H9 (cell line): ENCODE measurements around the gene HDAC6. TPM values are rescaled to one million over a fixed set of nuclear protein-coding genes. Genes with fewer than 3 reads are reported as not detected.

Experiments
- DNase-seq: peaks from one replicate; pipeline ENCODE4 v3.0.0-alpha.2; 2017
- H2AFZ ChIP-seq: one replicate; pipeline ENCODE4 v1.6.1; 2013; ENCODE audit warnings: mild to moderate bottlenecking, low read length, control low read depth, moderate library complexity
- H2AK5ac ChIP-seq: 2 replicates; pipeline ENCODE4 v1.6.1; 2013; ENCODE audit warnings: low read length, control low read depth, mixed read lengths; ENCODE audit not compliant: insufficient read length
- H2BK120ac ChIP-seq: one replicate; pipeline ENCODE4 v1.6.1; 2013; ENCODE audit warnings: low read depth, mild to moderate bottlenecking, low read length, control low read depth, inconsistent platforms; ENCODE audit not compliant: poor library complexity, severe bottlenecking
- H2BK12ac ChIP-seq: 2 replicates; pipeline ENCODE4 v1.6.1; 2013; ENCODE audit warnings: low read length, control low read depth, mixed read lengths, low read depth; ENCODE audit not compliant: insufficient read length
- H2BK15ac ChIP-seq: 2 replicates; pipeline ENCODE4 v1.6.1; 2013; ENCODE audit warnings: low read depth, low read length, control low read depth
- H2BK20ac ChIP-seq: one replicate; pipeline ENCODE4 v1.6.1; 2013; ENCODE audit warnings: low read depth, mild to moderate bottlenecking, low read length, control low read depth, inconsistent platforms; ENCODE audit not compliant: poor library complexity, severe bottlenecking
- H2BK5ac ChIP-seq: 2 replicates; pipeline ENCODE4 v1.6.1; 2013; ENCODE audit warnings: low read length, control low read depth, mixed read lengths; ENCODE audit not compliant: insufficient read length
- H3K14ac ChIP-seq: 2 replicates; pipeline ENCODE4 v1.6.1; 2013; ENCODE audit warnings: low read length, control low read depth; ENCODE audit not compliant: insufficient read depth
- H3K18ac ChIP-seq: 2 replicates; pipeline ENCODE4 v1.6.1; 2013; ENCODE audit warnings: low read depth, mild to moderate bottlenecking, mixed read lengths, low read length, control low read depth; ENCODE audit not compliant: insufficient read length
- H3K23ac ChIP-seq: 2 replicates; pipeline ENCODE4 v1.6.1; 2013; ENCODE audit warnings: low read length, control low read depth, mixed read lengths, low read depth; ENCODE audit not compliant: insufficient read length
- H3K23me2 ChIP-seq: 2 replicates; pipeline ENCODE4 v1.6.1; 2013; ENCODE audit warnings: low read depth, mild to moderate bottlenecking, mixed read lengths, low read length, control low read depth; ENCODE audit not compliant: insufficient read length, poor library complexity, severe bottlenecking
- H3K27ac ChIP-seq: 2 replicates; pipeline ENCODE4 v1.5.1; 2013; ENCODE audit warnings: low read length, control low read depth, mixed read lengths, low read depth; ENCODE audit not compliant: insufficient read length
- H3K27me3 ChIP-seq: 2 replicates; pipeline ENCODE4 v1.6.1; 2013; ENCODE audit warnings: low read length, control low read depth, inconsistent platforms; ENCODE audit not compliant: insufficient read depth
- H3K4ac ChIP-seq: 2 replicates; pipeline ENCODE4 v1.6.1; 2013; ENCODE audit warnings: low read depth, mild to moderate bottlenecking, control low read depth, inconsistent platforms, low read length, moderate library complexity
- H3K4me1 ChIP-seq: 2 replicates; pipeline ENCODE4 v1.6.1; 2013; ENCODE audit warnings: low read length, control low read depth, inconsistent platforms; ENCODE audit not compliant: insufficient read depth
- H3K4me2 ChIP-seq: 2 replicates; pipeline ENCODE4 v1.6.1; 2013; ENCODE audit warnings: low read length, control low read depth, mixed read lengths; ENCODE audit not compliant: insufficient read length, insufficient read depth
- H3K56ac ChIP-seq: 2 replicates; pipeline ENCODE4 v1.6.1; 2013; ENCODE audit warnings: low read depth, mild to moderate bottlenecking, mixed read lengths, low read length, control low read depth; ENCODE audit not compliant: insufficient read length
- H3K79me1 ChIP-seq: 2 replicates; pipeline ENCODE4 v1.6.1; 2013; ENCODE audit warnings: low read depth, mild to moderate bottlenecking, moderate library complexity, low read length, control low read depth, inconsistent platforms; ENCODE audit not compliant: insufficient read depth, poor library complexity, severe bottlenecking
- H3K79me2 ChIP-seq: 2 replicates; pipeline ENCODE4 v1.6.1; 2013; ENCODE audit warnings: low read length, control low read depth, inconsistent platforms; ENCODE audit not compliant: insufficient read depth
- H3K9ac ChIP-seq: 2 replicates; pipeline ENCODE4 v1.6.1; 2013; ENCODE audit warnings: low read length, control low read depth, mixed read lengths; ENCODE audit not compliant: insufficient read length; ENCODE audit errors: extremely low read depth
- H3K9me3 ChIP-seq: one replicate; pipeline ENCODE4 v1.6.1; 2013; ENCODE audit warnings: low read depth, low read length, inconsistent platforms; ENCODE audit not compliant: control insufficient read depth
- H3T11ph ChIP-seq: one replicate; pipeline ENCODE4 v1.6.1; 2013; ENCODE audit warnings: mild to moderate bottlenecking, low read length, control low read depth, inconsistent platforms
- H4K20me1 ChIP-seq: one replicate; pipeline ENCODE4 v1.6.1; 2013; ENCODE audit not compliant: control insufficient read depth, insufficient read length, insufficient read depth
- H4K5ac ChIP-seq: 2 replicates; pipeline ENCODE4 v1.6.1; 2013; ENCODE audit warnings: low read depth, mild to moderate bottlenecking, mixed read lengths, low read length, control low read depth; ENCODE audit not compliant: insufficient read length
- H4K8ac ChIP-seq: replicated peaks from 2 replicates; pipeline ENCODE4 v1.6.1; 2013; ENCODE audit warnings: low read length, control low read depth, mixed read lengths, low read depth; ENCODE audit not compliant: insufficient read length
- H4K91ac ChIP-seq: 2 replicates; pipeline ENCODE4 v1.6.1; 2013; ENCODE audit warnings: low read depth, mild to moderate bottlenecking, moderate library complexity, mixed read lengths, low read length, control low read depth; ENCODE audit not compliant: insufficient read length
- H3K27ac Mint-ChIP-seq, 3 experiments: 2 replicates in 2 of 3; 3 replicates in 1 of 3; pipeline ENCODE4 v1.8.0; 2020 to 2021; ENCODE audit warnings: mixed read lengths in 3 of 3, mild to moderate bottlenecking in 1 of 3, moderate library complexity in 1 of 3
- H3K27me3 Mint-ChIP-seq: 2 replicates; pipeline ENCODE4 v1.8.0; 2021; ENCODE audit warnings: low read depth, mild to moderate bottlenecking, moderate library complexity, mixed read lengths
- H3K36me3 Mint-ChIP-seq, 3 experiments: 2 replicates in 2 of 3; 3 replicates in 1 of 3; pipeline ENCODE4 v1.8.0; 2020 to 2021; ENCODE audit warnings: low read depth in 3 of 3, mixed read lengths in 3 of 3; ENCODE audit not compliant: insufficient read depth in 1 of 3
- H3K4me1 Mint-ChIP-seq, 2 experiments: 2 replicates each; pipeline ENCODE4 v1.8.0; 2020; ENCODE audit warnings: mixed read lengths in 2 of 2
- H3K4me3 Mint-ChIP-seq, 2 experiments: 2 replicates in 1 of 2; 3 replicates in 1 of 2; pipeline ENCODE4 v1.8.0; 2020 to 2021; ENCODE audit warnings: mild to moderate bottlenecking in 2 of 2, mixed read lengths in 2 of 2, moderate library complexity in 1 of 2
- H3K9me3 Mint-ChIP-seq, 2 experiments: 2 replicates in 1 of 2; 3 replicates in 1 of 2; pipeline ENCODE4 v1.8.0; 2020; ENCODE audit warnings: mild to moderate bottlenecking in 2 of 2, mixed read lengths in 2 of 2, moderate library complexity in 1 of 2
- WGBS: extraction: QIAGEN DNeasy Blood & Tissue Kit; methylation state at CpG from one replicate; pipeline ENCODE4 v1.1.7; 2013; ENCODE audit warnings: missing lambda C conversion rate, low lambda C conversion rate, mixed read lengths; ENCODE audit not compliant: insufficient read length; ENCODE audit errors: extremely low coverage; 5-methylcytosine and 5-hydroxymethylcytosine counted together
- total RNA-seq: library from RNA; stranded (reverse); gene quantifications from 2 replicates; pipeline ENCODE4 v1.2.1, GENCODE V29; 2021
- TF ChIP-seq, protein P1 (sequence below): fragments of 200-600 bp; sonication (generic); conservative IDR thresholded peaks from 3 replicates; pipeline ENCODE4 v1.8.0; 2021; ENCODE audit warnings: antibody characterized with exemption, mild to moderate bottlenecking

Gene HDAC6
- total RNA-seq, 1 experiment from 2014 or later = 52.8 TPM

DNA sequence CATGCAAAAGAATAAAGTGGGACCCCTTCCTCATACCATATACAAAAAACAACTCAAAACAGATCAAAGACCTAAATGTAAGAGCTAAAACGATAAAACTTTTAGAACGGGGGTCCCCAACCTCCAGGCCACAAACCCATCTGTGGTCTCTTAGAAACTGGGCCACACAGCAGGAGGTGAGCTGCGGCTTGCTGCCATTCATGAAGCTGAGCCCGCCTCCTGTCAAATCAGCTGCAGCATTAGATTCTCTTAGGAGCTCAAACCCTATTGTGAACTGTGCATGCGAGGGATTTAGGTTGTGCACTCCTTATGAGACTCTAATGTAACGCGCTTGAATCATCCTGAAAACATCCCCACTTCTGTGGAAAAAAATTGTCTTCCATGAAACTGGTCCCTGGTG, 22.5 kb upstream of the HDAC6 start:
- Histone ChIP-seq H2BK5ac (no peak overlapping the region), H3K23me2 (no peaks in the 10 kb centered on the region), H3K79me2 (no peaks in the 10 kb centered on the region), H4K5ac (no peak overlapping the region), H2AK5ac (no peak overlapping the region), H2BK15ac (no peak overlapping the region), H3K18ac (no peak overlapping the region), H3K27me3 (no peaks in the 10 kb centered on the region), H4K20me1 (no peaks in the 10 kb centered on the region), H3K4me2 (no peak overlapping the region), H2BK120ac (no peak overlapping the region), H2BK20ac (no peak overlapping the region), H3T11ph (no peak overlapping the region), H3K27ac (no peak overlapping the region), H3K4ac (no peak overlapping the region), H3K9ac (no peak overlapping the region), H3K9me3 (peaks cover 18% of the 10 kb centered on the region), H2AFZ (no peak overlapping the region), H2BK12ac (no peak overlapping the region), H4K8ac (no peak overlapping the region), H3K4me1 (no peaks in the 10 kb centered on the region), H3K14ac (no peak overlapping the region), H3K23ac (no peak overlapping the region), H4K91ac (no peak overlapping the region), H3K79me1 (no peaks in the 10 kb centered on the region), H3K56ac (no peak overlapping the region)
- Mint-ChIP-seq H3K27me3 (peaks cover 2% of the 10 kb centered on the region; the same call in 1 of the 2 replicates), H3K4me1 (peaks cover 2 to 3% of the 10 kb centered on the region in 2 experiments; a peak in 1 of 4 replicates), H3K27ac (no peak overlapping the region), H3K9me3 (peaks cover 55 to 79% of the 10 kb centered on the region in 2 experiments), H3K4me3 (no peak overlapping the region), H3K36me3 (peaks cover 0 to 7% (median 3%) of the 10 kb centered on the region in 3 experiments; a peak in 3 of 7 replicates)
- TF ChIP-seq, protein P1, sequence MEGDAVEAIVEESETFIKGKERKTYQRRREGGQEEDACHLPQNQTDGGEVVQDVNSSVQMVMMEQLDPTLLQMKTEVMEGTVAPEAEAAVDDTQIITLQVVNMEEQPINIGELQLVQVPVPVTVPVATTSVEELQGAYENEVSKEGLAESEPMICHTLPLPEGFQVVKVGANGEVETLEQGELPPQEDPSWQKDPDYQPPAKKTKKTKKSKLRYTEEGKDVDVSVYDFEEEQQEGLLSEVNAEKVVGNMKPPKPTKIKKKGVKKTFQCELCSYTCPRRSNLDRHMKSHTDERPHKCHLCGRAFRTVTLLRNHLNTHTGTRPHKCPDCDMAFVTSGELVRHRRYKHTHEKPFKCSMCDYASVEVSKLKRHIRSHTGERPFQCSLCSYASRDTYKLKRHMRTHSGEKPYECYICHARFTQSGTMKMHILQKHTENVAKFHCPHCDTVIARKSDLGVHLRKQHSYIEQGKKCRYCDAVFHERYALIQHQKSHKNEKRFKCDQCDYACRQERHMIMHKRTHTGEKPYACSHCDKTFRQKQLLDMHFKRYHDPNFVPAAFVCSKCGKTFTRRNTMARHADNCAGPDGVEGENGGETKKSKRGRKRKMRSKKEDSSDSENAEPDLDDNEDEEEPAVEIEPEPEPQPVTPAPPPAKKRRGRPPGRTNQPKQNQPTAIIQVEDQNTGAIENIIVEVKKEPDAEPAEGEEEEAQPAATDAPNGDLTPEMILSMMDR = no peak
- no CpG with 5 or more reads among the region's 7 CpGs for WGBS
- no peak for DNase-seq
